MM.1S (cell line): ENCODE data around the gene MACROD2.

Source experiments
- EZH2 ChIP-seq: fragments of 300-600 bp; sonication (generic); optimal IDR thresholded peaks from 2 replicates; pipeline ENCODE3; 2017; ENCODE audit warnings: low read depth, mild to moderate bottlenecking, antibody characterized with exemption, low read length, mixed read lengths
- EZH2phosphoT487 ChIP-seq: fragments of 300-600 bp; sonication (generic); IDR thresholded peaks from 2 replicates; pipeline ENCODE4 v1.6.1; 2018; ENCODE audit warnings: antibody characterized with exemption, low read length
- TF ChIP-seq, protein P1 (sequence below): fragments of 300-600 bp; sonication (generic); IDR thresholded peaks from 2 replicates; pipeline ENCODE4 v1.5.1; 2016; ENCODE audit warnings: antibody characterized with exemption, low read length, mixed read lengths

DNA sequence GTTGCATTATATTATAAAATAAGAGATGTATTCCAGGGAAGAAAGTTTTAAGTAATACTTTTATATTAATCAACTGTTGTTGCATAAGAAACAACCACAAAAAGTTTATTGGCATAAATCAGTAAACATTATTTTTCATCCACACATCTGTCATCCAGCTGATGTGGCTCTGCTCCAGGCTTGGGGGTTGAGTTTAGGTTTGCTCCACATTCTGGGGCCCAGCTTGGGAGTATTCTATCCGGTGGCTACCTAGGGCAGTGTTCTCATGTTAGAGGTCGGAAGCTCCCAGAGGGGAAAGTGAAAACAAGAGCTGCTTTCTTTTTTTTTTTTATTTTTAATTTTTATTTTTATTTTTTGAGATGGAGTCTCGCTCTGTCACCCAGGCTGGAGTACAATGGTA is 1070.5 kb downstream of the MACROD2 start:
- TF ChIP-seq, protein P1, sequence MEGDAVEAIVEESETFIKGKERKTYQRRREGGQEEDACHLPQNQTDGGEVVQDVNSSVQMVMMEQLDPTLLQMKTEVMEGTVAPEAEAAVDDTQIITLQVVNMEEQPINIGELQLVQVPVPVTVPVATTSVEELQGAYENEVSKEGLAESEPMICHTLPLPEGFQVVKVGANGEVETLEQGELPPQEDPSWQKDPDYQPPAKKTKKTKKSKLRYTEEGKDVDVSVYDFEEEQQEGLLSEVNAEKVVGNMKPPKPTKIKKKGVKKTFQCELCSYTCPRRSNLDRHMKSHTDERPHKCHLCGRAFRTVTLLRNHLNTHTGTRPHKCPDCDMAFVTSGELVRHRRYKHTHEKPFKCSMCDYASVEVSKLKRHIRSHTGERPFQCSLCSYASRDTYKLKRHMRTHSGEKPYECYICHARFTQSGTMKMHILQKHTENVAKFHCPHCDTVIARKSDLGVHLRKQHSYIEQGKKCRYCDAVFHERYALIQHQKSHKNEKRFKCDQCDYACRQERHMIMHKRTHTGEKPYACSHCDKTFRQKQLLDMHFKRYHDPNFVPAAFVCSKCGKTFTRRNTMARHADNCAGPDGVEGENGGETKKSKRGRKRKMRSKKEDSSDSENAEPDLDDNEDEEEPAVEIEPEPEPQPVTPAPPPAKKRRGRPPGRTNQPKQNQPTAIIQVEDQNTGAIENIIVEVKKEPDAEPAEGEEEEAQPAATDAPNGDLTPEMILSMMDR, result no peak
- TF ChIP-seq EZH2 (no peak), EZH2phosphoT487 (no peak)
